Measurements from ENCODE around the gene MORC1.

DNA sequence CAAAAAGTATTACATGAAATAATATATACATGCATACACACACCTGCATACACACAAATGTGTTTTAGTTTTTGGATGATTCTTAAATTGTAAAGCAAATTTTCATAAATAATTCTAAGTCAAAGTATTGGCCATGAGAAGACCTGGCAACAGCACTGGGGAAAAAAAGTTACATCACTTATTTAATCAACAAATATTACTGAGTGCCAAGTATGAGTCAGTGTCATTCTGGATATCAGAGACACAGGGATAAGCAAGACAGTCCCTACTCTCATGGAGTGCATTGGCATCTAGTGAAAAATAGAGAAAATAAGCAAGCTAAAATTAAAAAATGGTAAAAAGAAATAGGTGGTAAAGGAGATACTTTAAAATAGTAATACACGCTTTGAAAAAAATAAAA, 134.9 kb downstream of the MORC1 start:
- TF ChIP-seq, protein P1, sequence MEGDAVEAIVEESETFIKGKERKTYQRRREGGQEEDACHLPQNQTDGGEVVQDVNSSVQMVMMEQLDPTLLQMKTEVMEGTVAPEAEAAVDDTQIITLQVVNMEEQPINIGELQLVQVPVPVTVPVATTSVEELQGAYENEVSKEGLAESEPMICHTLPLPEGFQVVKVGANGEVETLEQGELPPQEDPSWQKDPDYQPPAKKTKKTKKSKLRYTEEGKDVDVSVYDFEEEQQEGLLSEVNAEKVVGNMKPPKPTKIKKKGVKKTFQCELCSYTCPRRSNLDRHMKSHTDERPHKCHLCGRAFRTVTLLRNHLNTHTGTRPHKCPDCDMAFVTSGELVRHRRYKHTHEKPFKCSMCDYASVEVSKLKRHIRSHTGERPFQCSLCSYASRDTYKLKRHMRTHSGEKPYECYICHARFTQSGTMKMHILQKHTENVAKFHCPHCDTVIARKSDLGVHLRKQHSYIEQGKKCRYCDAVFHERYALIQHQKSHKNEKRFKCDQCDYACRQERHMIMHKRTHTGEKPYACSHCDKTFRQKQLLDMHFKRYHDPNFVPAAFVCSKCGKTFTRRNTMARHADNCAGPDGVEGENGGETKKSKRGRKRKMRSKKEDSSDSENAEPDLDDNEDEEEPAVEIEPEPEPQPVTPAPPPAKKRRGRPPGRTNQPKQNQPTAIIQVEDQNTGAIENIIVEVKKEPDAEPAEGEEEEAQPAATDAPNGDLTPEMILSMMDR (conservative IDR thresholded peaks at IDR 0.05) = no peak
- TF ChIP-seq ZFX (IDR thresholded peaks at IDR 0.05) = no peak
